Measurements from ENCODE around the gene IL17C. TPM values are rescaled to one million over a fixed set of nuclear protein-coding genes. Genes with fewer than 3 reads are reported as not detected.

The IL17C gene
- total and polyA plus RNA-seq, 10 of the 15 experiments (the other 5 are each of a cell fraction or from before 2014, with no cell fraction given) = not detected

DNA sequence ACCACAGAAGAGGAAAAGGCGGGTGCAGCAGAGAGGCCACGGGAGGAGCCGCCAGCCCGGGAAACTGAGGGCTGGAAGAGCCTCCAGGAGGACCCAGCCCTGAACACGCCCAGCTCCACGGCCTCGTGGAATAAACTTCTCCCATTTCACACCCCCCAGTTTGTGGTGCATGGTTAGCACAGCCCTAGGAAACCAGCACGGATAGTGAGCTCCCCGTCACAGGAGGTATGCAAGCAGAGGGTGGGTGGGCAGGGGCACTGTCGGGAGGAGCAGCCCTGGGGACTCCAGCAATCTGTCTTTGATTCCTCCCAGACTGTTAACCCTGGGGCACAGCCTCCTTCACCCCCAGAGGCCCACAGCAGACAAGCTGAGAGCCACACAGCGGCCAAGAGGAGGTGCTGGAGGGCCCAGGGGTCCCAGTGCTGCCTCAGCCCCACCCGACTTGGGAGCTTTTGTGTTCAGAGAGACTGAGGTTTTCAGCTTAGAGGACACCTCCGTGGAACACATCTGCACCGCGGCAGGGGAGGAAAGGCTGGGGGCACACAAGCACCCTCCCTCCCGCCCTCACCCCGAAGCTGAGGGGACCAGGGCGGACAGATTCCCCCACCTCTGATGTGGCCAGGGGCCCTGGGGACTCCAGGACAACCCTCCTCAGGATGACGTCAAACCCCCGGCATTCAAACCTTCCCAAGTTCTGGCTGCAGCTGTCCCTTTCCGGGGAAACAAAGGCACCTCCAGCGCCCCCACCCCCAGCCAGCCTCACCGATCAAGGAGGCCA, 1.7 kb upstream of the IL17C start (continued):
- TF ChIP-seq, protein P1, sequence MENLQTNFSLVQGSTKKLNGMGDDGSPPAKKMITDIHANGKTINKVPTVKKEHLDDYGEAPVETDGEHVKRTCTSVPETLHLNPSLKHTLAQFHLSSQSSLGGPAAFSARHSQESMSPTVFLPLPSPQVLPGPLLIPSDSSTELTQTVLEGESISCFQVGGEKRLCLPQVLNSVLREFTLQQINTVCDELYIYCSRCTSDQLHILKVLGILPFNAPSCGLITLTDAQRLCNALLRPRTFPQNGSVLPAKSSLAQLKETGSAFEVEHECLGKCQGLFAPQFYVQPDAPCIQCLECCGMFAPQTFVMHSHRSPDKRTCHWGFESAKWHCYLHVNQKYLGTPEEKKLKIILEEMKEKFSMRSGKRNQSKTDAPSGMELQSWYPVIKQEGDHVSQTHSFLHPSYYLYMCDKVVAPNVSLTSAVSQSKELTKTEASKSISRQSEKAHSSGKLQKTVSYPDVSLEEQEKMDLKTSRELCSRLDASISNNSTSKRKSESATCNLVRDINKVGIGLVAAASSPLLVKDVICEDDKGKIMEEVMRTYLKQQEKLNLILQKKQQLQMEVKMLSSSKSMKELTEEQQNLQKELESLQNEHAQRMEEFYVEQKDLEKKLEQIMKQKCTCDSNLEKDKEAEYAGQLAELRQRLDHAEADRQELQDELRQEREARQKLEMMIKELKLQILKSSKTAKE (IDR thresholded peaks at IDR 0.05; ENCODE audit: low read depth, poor library complexity, severe bottlenecking) = no peak
- no peak for TF ChIP-seq NBN (IDR thresholded peaks at IDR 0.05)
- TF ChIP-seq, protein P2, sequence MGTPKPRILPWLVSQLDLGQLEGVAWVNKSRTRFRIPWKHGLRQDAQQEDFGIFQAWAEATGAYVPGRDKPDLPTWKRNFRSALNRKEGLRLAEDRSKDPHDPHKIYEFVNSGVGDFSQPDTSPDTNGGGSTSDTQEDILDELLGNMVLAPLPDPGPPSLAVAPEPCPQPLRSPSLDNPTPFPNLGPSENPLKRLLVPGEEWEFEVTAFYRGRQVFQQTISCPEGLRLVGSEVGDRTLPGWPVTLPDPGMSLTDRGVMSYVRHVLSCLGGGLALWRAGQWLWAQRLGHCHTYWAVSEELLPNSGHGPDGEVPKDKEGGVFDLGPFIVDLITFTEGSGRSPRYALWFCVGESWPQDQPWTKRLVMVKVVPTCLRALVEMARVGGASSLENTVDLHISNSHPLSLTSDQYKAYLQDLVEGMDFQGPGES (IDR thresholded peaks at IDR 0.05) = no peak
- TF ChIP-seq ESRRA (IDR thresholded peaks at IDR 0.05; ENCODE audit: low read length) = no peak
- no peak for TF ChIP-seq MTA3 (IDR thresholded peaks at IDR 0.05; ENCODE audit: borderline replicate concordance, low read length)
- TF ChIP-seq CHD2 (IDR thresholded peaks at IDR 0.05; ENCODE audit: borderline replicate concordance, low read depth, low read length) = no peak
- TF ChIP-seq, protein P3, sequence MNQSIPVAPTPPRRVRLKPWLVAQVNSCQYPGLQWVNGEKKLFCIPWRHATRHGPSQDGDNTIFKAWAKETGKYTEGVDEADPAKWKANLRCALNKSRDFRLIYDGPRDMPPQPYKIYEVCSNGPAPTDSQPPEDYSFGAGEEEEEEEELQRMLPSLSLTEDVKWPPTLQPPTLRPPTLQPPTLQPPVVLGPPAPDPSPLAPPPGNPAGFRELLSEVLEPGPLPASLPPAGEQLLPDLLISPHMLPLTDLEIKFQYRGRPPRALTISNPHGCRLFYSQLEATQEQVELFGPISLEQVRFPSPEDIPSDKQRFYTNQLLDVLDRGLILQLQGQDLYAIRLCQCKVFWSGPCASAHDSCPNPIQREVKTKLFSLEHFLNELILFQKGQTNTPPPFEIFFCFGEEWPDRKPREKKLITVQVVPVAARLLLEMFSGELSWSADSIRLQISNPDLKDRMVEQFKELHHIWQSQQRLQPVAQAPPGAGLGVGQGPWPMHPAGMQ (IDR thresholded peaks at IDR 0.05; ENCODE audit: borderline replicate concordance) = no peak
- no peak for TF ChIP-seq HDGF (IDR thresholded peaks at IDR 0.05)
- TF ChIP-seq ETV6 (conservative IDR thresholded peaks at IDR 0.05 in 1 of 2, IDR thresholded peaks at IDR 0.05 in 1 of 2; ENCODE audit: borderline replicate concordance in 1 of 2, low read depth in 1 of 2) = no peak
- TF ChIP-seq KDM1A (IDR thresholded peaks at IDR 0.05; ENCODE audit: borderline replicate concordance) = no peak
- no peak for TF ChIP-seq SMC3 (IDR thresholded peaks at IDR 0.05; ENCODE audit: borderline replicate concordance, low read length)
- TF ChIP-seq CHD1 (IDR thresholded peaks at IDR 0.05; ENCODE audit: low read depth, low read length) = no peak
- TF ChIP-seq, protein P4, sequence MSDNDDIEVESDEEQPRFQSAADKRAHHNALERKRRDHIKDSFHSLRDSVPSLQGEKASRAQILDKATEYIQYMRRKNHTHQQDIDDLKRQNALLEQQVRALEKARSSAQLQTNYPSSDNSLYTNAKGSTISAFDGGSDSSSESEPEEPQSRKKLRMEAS (IDR thresholded peaks at IDR 0.05; ENCODE audit: low read depth, low read length) = no peak
